HG03558 (cell line): ENCODE results near the gene BCO2.
"Not testable (repeated sequence)": the region's sequence is repeated elsewhere in the genome, so short reads cannot be mapped to it uniquely, and the experiment has no call there.

Experiments used
- ATAC-seq: cut with Tn5 transposase; IDR thresholded peaks from one replicate; pipeline ENCODE4 v1.9.1; 2021; ENCODE audit warnings: moderate number of reproducible peaks; ENCODE audit not compliant: unreplicated experiment; ENCODE audit errors: extremely low read depth

BCO2 gene

DNA sequence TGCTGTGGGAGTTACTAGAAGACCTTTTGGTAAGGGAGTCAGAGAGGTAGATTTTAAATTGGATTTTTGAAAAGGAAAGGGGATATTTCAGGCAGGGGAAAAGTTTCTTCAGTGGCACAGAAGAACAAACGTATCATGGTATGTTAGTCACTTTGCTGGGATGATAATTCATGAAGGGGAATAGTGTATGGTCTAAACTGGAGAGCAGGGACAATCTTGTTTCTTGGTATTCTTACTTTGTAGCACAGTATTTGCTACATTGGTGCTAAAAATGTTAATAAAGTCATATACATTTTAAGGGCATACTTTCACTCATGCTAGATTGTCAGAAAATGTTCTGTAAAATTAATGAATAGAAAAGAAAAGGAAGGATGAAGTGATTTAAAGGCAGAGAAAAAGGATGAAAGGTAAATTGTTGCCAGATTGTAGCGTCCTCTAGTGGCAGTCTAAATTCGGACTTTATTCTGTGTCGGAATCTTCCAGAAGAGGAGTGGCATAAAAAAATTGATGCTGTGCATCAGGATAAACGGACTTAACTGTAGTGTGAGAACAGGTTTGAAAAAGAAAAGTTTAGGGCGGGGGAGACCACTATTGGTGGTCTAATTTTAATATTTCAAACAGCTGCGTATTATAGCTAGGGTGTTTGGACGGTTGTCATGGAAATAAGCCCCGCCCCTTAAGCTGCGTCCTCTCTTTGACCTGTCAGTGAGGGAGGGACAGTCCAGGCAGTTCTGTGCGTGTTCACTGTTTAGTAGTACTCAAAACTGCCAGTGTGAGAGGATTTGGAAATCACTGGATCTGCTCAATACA, at the start of gene BCO2:
TSS of gene BCO2 (plus strand) at position 724 of the 810 bp plus-strand sequence. CDS start 90 bp downstream, outside the sequence.
- no peak for ATAC-seq

- no peak for ATAC-seq
Measured at GRCh38 chr11:112127056-112127455, 48.3 kb upstream of the BCO2 start.

- ATAC-seq: no peak
Measured at GRCh38 chr11:112128483-112129121, 46.7 kb upstream of the BCO2 start.

GRCh38 chr11:112129656-112130055, 45.7 kb upstream of the BCO2 start:
- ATAC-seq: no peak

GRCh38 chr11:112132737-112133136, 42.6 kb upstream of the BCO2 start:
- ATAC-seq: no peak

- no peak for ATAC-seq
Measured at GRCh38 chr11:112134473-112134872, 40.8 kb upstream of the BCO2 start.

GRCh38 chr11:112143597-112143996, 31.7 kb upstream of the BCO2 start:
- ATAC-seq: no peak

- no peak for ATAC-seq
Measured at GRCh38 chr11:112150517-112150916, 24.8 kb upstream of the BCO2 start.

DNA sequence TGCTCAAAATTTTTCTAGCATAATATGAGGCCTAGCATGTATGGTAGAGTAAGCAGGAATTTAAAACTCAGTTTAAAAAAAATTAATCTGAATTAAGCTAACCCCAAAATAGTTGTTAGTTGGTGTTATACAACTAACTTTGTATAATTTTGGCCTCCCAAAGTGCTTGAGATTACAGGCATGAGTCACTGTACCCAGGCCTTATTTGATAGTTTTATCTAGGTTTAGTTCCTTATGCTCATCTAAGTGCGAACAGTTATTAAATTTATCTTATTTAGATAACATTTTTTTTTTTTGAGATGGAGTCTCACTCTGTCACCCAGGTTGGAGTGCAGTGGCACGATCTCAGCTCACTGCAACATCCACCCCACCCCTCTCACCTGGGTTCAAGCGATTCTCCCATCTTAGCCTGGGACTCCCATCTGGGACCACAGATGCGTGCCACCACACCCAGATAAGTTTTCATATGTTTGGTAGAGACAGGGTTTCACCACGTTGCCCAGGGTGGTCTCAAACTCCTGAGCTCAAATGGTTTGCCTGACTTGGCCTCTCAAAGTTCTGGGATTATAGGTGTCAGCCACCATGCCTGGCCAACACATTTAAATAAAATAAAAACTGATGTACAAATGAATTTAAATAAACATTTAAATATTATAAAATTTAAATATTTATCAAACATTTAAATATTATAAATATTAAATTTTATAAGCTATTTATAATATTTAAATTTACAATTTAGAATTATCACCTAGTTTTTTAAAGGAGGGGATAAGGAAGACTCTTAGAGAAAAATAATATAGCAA, 19.0 kb upstream of the BCO2 start:
- no peak for ATAC-seq

- ATAC-seq: no peak
Measured at GRCh38 chr11:112156956-112157766, 18.2 kb upstream of the BCO2 start.

DNA sequence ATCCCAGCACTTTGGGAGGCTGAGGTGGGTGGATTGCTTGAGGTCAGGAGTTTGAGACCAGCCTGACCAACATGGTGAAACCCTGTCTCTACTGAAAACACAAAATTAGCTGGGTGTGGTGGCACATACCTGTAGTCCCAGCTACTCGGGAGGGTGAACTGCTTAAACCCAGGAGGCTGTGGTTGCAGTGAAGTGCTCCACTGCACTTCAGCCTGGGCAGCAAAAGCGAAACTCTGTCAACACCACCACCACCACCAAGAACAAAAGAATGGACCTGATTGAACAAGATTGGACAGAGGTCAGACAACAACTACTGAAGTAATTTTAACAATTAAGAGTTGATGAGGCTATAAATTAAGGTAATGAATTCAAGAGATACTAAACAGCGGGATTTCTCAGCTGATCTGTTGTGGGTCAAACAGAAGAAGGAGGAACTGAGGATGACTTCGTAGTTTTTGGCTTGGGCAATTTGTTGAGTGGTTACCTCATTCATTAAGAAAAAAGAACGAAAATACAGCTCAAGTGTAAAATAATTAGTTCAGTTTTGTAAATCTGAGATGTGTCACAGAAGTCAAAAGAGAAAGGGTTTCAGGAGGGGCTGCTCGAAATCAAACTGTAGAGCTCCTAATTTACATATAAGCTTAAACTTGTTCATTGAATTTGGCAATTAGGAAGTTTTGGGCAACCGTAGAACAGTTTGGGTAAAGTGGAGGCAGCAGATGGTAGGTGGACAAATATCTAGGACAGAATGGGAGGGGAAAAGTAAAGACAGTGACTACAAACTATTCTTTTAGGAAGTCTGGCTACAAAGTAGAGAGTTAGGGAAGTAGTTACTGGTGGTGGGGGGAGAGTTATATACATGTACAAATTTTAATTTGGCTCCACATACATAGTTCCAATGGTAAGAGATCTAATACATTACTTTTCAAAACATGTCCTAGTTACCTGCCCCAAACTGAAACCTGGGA, 15.9 kb upstream of the BCO2 start:
- no peak for ATAC-seq

GRCh38 chr11:112160091-112160848, 15.0 kb upstream of the BCO2 start:
- no peak for ATAC-seq

- no peak for ATAC-seq
Measured at GRCh38 chr11:112161012-112161411, 14.3 kb upstream of the BCO2 start.

DNA sequence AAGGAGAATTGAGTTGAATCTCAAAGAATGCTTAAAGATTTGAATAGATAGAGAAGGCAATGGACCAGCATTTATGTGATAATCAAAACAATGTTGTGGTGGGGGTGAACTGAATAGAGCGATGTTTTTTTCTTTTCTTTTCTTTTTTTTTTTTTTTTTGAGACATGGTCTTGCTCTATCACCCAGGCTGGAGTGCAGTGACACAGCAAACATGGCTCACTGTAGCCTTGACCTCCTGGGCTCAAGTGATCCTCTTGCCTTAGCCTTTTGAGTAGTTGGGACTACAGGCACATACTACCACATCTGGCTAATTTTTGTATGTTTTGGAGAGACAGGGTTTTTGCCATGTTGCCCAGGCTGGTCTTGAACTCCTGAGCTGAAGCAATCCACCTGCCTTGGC, 13.1 kb upstream of the BCO2 start:
- not testable (repeated sequence) for ATAC-seq

DNA sequence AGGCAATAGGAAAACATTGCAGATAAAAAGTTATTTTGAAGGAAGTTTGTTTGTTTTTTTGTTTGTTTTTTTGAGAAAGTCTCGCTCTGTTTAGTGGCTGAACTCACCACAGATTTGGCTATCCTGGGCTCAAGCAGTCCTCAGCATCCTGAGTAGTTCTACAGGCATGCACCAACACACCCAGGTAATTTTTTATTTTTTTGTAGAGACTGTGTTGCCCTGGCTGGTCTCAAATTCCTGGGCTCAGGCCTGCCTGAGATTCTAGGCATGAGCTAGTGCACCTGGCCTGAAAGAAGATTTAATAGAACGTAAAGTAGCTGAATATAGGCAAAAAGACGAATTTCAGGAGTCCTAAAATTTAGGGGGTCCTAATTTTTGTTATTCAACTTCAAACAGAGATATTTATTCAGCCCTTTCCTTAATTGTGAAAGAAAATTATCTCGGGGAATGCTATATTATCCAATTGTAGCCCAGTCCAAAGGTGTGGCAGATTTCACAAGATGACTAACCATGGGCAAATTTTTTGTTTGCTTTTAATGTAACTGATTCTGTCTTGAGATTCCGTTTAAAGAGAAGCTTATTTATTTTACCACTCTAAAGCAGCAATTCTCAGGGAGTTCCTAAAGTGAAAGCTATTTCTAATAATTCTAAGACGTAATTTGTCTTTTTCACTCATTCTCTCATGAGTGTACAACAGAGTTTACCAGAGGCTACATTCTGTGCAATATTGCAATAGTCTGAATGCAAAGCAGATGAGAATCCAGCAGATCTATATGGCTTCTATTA, 12.4 kb upstream of the BCO2 start:
- ATAC-seq: no peak

GRCh38 chr11:112163875-112164685, 11.2 kb upstream of the BCO2 start, which contains the start of gene IL18:
Gene IL18, minus strand, starts transcription at chr11:112164094. Its CDS starts 9,041 bp downstream, at chr11:112155053.
- no peak for ATAC-seq

GRCh38 chr11:112165049-112165448, 10.3 kb upstream of the BCO2 start:
- no peak for ATAC-seq
